Fibroblast of skin of back (primary cell): ENCODE measurements around the gene TK1.
"Not testable (repeated sequence)": the region's sequence is repeated elsewhere in the genome, so short reads cannot be mapped to it uniquely, and the experiment has no call there.

ENCODE experiments used
- DNase-seq: peaks from one replicate; pipeline ENCODE4 v3.0.0-alpha.2; 2013

TK1 gene

DNA sequence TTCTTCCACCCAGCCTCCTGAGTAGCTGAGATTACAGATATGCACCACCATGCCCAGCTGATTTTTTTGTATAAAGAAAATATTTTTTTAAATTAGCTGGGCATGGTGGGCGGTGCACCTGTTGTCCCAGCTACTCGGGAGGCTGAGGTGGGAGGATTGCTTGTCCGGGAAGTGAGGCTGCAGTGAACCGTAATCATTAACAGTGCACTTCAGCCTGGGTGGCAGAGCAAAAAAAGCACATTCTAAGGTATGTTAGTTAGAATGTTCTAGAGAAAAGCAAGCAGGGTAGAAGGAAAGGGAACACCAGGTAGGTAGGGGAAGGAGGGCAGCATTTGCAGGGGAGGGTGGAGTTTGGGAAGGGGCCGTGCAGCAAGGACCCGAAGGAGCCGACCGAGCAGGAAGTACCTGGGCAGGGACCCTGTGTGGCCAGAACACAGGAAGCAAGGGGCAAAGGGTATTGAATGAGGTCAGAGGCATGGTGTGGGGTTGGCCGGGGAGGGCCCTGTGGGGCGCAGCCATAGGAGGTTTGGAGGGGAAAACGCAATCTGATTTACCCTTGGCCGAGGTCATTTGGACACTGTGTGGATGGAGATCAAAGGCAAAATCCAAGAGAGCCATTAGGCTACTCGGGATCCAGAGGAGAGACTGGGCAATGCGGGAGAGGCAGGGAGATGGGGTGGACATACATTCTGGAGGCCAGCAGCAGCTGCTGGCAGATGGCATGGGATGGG lies 38.4 kb downstream of the TK1 start:
- DNase-seq: no peak

- DNase-seq: no peak
Observed at GRCh38 chr17:78147315-78147998, 39.4 kb downstream of the TK1 start.

DNA sequence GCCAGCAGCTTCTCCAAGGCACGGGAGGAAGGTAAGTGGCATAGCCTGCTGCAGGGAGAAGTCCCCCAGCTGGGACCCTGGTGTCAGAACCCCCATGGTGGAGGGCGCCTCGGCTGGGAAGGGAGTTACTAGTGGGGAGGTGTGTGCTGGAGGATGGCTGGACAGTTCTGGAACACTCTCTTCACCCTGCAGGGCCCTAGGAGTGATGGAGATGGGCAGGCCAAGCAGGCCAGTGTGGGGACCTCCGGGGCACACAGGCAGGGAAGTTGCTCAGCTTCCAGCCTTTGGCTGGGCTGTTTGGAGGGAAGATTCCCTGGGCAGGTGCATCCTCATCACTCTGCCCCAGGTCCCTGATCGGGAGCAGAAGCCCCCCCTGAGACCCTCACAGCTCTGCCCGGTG lies 40.0 kb downstream of the TK1 start:
- no peak for DNase-seq

DNA sequence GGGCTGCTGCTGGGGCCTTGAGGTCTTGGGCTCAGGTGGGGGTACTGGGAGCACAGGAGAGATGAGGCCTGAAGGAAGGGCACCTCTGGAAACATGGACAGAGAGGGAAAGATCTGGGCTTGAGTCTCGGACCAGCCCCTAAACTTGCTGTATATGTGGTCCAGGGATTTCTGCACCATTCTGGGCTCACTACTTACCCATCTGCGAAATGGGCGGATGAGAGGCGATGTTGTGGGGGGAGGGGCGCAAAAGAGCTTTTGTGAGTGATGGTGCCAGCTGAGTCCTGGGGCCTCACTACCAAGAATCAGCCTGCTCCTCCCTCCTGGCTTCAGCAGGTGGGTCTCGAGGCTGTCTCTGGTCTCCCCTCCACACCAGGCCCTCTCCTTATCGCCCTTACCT lies 40.4 kb downstream of the TK1 start:
- DNase-seq: no peak

DNA sequence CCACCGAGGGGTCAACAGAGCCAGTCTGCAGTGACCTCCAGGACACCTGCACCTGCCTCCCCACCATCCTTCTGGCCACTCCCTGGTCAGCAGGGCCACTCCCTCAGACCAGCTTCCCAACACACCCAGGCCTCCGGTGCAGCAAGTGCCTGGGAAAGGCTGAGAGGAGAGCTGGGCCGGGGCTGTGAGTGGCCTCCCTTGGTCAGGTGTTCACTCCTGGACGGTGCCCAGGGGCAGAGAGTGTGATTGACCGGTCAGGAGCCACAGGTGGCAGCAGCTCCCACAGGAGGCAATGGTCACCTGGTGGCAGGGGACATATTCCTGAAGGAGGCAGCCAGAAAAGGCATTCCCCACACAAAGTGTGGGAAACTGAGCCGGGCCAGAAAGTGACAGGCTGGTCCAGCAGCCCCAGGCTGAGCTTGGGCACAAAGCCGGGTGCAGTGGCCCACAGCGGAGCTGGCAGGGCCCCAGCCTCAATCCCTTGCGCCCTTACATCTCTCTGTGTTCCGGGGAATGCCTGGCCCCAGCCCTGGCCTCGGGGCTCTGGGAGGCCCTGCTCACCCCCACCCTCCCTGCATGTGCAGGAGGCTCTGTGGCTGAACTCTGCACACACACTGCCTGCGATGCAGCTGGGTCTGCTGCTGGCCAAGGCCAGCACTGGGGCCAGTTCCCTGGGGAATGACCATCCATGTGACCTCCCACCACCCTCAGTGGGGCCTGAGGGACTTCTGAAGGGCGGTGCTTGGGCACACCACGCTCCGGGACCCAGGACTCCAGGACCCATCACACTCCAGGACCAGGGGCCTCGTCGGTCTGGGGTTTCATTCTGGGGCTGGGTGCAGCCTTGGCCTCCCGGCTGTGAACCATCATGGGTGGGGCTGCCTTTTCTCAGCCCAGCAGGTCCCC lies 41.9 kb downstream of the TK1 start:
- DNase-seq: no peak

DNA sequence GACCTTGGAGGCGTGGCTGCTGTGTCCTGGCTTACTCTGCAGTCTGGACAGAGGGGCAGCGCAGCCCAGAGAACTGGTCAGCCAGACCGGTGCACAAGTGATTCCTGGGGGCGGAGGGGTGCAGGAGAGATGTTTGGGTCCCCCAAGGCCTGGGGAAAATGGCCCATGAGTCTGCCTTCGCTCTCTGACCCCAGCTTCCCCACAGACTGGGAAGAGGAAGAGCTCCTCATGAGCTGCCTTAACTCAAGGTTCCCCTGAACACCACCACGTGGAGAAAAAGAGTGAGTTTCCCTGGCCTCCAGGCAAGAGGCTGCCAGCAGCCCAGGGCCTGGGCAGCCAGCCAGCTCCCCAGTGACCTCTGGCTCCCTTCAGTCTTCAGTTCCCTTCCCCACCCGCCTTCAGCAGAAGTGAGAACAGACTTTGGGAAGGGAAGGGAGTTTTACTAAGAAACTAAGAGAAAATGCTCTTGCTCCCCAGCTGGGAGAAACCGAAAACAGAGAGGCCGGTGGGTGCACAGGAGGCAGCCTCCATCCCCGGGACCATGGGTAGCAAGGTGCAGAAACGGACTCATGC lies 42.6 kb downstream of the TK1 start:
- DNase-seq: peak; percentile 34

GRCh38 chr17:78143214-78144146 lies 43.4 kb downstream of the TK1 start:
- DNase-seq: no peak

DNA sequence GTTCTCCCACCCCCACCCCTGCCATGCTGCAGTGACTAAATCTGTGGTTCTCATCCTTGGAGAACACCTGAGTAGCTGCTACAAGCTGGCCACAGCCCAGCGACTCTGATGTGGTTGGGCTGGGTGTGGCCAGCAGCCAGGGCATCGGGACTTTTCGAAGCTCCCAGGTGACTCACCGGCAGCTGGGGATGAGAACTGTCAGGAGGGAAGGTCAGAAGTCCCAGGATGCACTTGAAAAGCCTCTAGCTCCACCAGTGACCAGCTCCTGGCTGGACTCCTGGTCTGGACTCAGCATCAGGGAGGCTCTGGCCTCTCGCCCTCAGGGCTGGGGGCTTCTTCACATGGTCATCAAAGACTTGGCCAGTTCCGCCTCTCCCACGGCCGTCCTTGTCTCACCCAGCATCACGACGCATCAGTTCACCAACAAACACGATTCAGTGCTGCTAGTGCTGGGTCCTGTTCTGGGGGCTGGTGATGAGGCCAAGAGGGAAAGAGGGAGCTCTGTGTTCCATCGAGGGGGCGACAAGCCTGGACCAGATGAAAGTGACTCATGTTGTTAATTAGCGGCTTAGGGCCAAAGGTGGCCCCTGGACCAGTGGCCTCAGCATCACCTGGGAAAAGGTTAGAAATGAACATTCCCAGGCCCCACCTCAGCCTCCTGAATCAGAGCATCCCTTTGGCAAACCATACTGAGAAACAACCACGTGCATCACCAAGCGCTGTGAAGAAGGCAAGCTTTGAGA lies 44.6 kb downstream of the TK1 start:
- DNase-seq: peak; percentile 24

- no peak for DNase-seq
Observed at GRCh38 chr17:78141437-78142118, 45.3 kb downstream of the TK1 start.

- DNase-seq: peak; percentile 58
Observed at GRCh38 chr17:78140169-78141051, 46.4 kb downstream of the TK1 start.

DNA sequence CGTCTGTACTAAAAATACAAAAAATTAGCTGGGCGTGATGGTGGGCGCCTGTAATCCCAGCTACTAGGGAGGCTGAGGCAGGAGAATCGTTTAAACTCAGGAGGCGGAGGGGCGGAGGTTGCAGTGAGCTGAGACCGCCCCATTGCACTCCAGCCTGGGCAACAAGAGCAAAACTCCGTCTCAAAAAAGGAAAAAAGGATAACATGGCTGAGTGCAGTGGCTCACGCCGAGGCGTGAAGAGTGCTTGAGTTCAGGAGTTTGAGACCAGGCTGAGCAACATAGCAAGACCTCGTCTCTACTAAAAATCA lies 47.0 kb downstream of the TK1 start:
- not testable (repeated sequence) for DNase-seq

GRCh38 chr17:78138204-78139060 lies 48.4 kb downstream of the TK1 start:
- no peak for DNase-seq

GRCh38 chr17:78137392-78138203 lies 49.3 kb downstream of the TK1 start:
- DNase-seq: no peak

GRCh38 chr17:78135858-78136500 lies 50.9 kb downstream of the TK1 start:
- DNase-seq: no peak

GRCh38 chr17:78134899-78135385 lies 51.9 kb downstream of the TK1 start:
- DNase-seq: no peak

GRCh38 chr17:78133971-78134898 lies 52.6 kb downstream of the TK1 start:
- DNase-seq: peak; percentile 28
